ENCODE measurements around the gene UBXN1. TPM values are rescaled to one million over a fixed set of nuclear protein-coding genes. Genes with fewer than 3 reads are reported as not detected.

Gene UBXN1
- total RNA-seq, 4 donors from 2014 or later, result 162 to 185 (median 174) TPM

DNA sequence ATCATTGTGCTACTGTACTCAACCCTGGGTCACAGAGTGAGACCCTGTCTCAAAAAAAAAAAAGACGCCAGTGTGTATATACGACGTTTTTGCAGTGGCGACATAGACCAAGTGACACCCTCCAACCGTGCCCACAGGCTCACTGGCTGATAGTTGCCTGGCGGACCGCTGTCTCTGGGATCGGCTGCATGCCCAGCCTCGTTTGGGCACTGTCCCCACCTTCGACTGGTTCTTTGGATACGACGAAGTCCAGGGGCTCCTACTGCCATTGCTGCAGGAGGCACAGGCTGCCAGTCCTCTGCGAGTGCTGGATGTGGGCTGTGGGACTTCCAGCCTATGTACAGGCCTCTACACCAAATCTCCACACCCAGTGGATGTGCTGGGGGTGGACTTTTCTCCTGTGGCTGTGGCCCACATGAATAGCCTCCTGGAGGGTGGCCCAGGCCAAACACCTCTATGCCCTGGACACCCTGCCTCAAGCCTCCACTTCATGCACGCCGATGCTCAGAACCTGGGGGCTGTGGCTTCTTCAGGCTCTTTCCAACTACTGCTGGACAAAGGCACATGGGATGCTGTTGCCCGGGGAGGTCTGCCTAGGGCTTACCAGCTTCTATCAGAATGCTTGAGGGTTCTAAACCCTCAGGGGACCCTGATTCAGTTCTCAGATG lies 12.5 kb downstream of the UBXN1 start:
- H3K4me1 ChIP-seq, result peaks cover 5 to 67% (median 24%) of the 10 kb centered on the region in 3 donors

DNA sequence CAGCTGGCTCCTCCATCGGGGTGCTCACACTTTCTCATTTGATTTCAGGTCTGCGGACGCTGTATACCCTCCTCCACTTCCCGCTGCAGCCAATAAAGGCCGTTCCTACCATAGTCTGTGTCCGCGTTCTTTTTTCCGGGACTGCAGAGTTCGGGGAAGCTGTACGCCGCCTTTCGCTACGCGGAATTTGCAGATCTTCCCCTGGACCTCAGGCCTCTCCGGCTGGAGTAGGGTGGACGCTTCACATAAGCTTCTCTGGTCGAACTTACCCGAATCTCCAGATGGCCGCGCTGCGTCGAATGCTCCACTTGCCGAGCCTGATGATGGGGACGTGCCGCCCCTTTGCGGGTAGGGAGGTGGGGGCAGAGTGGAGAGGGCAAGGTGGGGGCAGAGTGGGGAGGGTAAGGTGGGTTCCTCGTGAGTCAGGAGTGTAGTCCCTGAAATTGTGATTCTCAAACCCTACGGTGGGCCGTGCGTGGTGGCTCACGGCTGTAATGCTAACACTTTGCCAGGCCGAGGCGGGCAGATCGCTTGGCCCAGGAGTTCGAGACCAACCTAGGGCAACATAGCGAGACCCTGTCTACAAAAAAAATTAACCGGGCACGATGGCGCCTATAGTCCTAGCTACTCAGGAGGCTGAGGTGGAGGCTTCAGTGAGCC lies 13.1 kb downstream of the UBXN1 start:
- peaks cover 5 to 61% (median 22%) of the 10 kb centered on the region in 3 donors for H3K4me1 ChIP-seq
- no peaks in the 10 kb centered on the region for H3K27me3 ChIP-seq
- peak overlapping the region; percentile 65 to 96 (median 94) for H3K27ac ChIP-seq
- WGBS, 2 donors (ENCODE audit: low coverage in 1 of 2), result no CpG with 5 or more reads among the region's 39 CpGs
- TF ChIP-seq POLR2AphosphoS5 (IDR thresholded peaks at IDR 0.05), result no peak
- no peak for TF ChIP-seq EP300 (IDR thresholded peaks at IDR 0.05)
- TF ChIP-seq POLR2A (IDR thresholded peaks at IDR 0.05), result no peak
- TF ChIP-seq, protein P1, sequence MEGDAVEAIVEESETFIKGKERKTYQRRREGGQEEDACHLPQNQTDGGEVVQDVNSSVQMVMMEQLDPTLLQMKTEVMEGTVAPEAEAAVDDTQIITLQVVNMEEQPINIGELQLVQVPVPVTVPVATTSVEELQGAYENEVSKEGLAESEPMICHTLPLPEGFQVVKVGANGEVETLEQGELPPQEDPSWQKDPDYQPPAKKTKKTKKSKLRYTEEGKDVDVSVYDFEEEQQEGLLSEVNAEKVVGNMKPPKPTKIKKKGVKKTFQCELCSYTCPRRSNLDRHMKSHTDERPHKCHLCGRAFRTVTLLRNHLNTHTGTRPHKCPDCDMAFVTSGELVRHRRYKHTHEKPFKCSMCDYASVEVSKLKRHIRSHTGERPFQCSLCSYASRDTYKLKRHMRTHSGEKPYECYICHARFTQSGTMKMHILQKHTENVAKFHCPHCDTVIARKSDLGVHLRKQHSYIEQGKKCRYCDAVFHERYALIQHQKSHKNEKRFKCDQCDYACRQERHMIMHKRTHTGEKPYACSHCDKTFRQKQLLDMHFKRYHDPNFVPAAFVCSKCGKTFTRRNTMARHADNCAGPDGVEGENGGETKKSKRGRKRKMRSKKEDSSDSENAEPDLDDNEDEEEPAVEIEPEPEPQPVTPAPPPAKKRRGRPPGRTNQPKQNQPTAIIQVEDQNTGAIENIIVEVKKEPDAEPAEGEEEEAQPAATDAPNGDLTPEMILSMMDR (IDR thresholded peaks at IDR 0.05), result no peak
- peak; percentile 39 for ATAC-seq
- no peaks in the 10 kb centered on the region for H3K9me3 ChIP-seq
- peak overlapping the region; percentile 71 to 87 for H3K4me3 ChIP-seq
- H3K36me3 ChIP-seq, result peaks cover 0 to 29% of the 10 kb centered on the region in 2 donors

More for the DNA sequence above, 12.5 kb downstream of the UBXN1 start:
- no peak for ATAC-seq
- Histone ChIP-seq H3K4me3 (peak overlapping the region; percentile 71 to 87), H3K27ac (peak overlapping the region; percentile 65 to 96 (median 94)), H3K27me3 (no peaks in the 10 kb centered on the region), H3K36me3 (peaks cover 0 to 28% of the 10 kb centered on the region in 2 donors), H3K9me3 (no peaks in the 10 kb centered on the region)
- WGBS, 2 donors (ENCODE audit: low coverage in 1 of 2), result 64% methylated on average over 11 of the region's 16 CpGs; no CpG with 5 or more reads in 1 of the 2 donors
- TF ChIP-seq POLR2A (IDR thresholded peaks at IDR 0.05) (no peak), EP300 (IDR thresholded peaks at IDR 0.05) (no peak), POLR2AphosphoS5 (IDR thresholded peaks at IDR 0.05) (no peak)
- TF ChIP-seq, protein P1 (IDR thresholded peaks at IDR 0.05), result no peak

DNA sequence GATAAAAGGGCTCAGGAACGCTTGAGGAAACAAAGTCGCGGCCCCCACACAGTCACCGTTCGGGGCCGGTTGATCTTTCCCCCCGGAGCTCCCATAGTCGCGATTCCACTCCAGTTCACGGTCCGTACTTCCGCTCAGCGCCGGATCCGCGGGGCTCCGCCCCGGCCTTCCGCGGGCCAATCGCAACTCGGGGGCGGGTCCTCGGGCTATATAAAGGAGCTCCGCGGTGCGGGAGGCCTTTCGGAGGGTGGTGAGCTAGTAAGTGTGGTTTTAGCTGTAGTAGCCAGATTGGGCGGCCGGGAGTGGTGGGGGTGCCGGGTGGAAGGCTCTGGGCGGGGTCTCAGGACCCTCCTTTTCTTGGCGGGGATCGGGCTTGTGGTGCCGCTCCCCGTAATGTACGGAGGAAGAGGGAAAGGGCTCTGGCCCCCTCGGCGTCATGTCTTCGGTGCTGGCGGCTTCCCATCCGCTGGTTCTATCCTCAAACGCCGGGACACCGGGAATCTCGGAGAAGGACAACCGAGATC lies 13.7 kb downstream of the UBXN1 start, which contains the start of the genes C11orf98 and CSKMT:
TSS of gene C11orf98 (minus strand) at position 136 of the 524 bp plus-strand sequence. CDS start at position 95, 41 bp downstream.
TSS of gene CSKMT (plus strand) at position 238 of the 524 bp plus-strand sequence. CDS start 568 bp downstream, outside the sequence.
- Histone ChIP-seq H3K4me3 (peak within 1 kb of the TSS; percentile 71 to 87), H3K27me3 (no peaks in the 10 kb centered on the region), H3K4me1 (peaks cover 5 to 55% (median 19%) of the 10 kb centered on the region in 3 donors), H3K27ac (peak within 1 kb of the TSS; percentile 77 to 96 (median 94)), H3K9me3 (no peaks in the 10 kb centered on the region), H3K36me3 (peaks cover 0 to 29% of the 10 kb centered on the region in 2 donors)
- TF ChIP-seq, protein P1 (IDR thresholded peaks at IDR 0.05), result no peak
- TF ChIP-seq POLR2AphosphoS5 (IDR thresholded peaks at IDR 0.05) (peak; percentile 100), POLR2A (IDR thresholded peaks at IDR 0.05) (peak; percentile 98 to 99)
- peak; percentile 98 for ATAC-seq
- 0% methylated on average over 4 of the region's 47 CpGs; no CpG with 5 or more reads in 1 of the 2 donors for WGBS, 2 donors (ENCODE audit: low coverage in 1 of 2)

DNA sequence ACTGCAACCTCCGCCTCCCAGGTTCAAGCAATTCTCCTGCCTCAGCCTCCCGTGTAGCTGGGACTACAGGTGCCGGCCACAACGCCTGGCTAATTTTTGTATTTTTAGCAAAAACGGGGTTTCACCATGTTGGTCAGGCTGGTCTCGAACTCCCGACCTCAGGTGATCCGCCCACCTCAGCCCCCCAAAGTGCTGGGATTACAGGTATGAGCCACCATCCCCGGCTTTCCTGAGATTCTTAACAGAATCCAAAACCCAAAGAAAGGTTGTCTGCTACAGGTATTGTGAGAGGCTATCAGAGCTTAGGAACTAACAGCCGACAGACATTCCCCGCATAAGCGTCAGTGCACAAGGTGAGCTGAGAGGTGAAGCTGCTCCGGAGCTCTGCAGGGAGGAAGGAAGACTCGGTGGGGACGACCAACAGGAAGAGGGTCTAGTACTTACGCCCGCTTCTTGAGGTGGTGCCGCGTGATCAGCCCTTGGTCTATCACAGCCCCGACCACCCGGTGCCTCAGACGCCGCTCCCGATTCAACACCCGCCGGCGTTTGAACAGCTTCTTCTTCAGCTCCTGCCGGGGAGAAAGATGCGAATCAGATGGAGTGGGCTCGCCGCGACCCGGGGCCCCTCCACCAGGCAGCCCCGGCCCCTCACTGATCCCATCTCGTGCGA lies 14.3 kb downstream of the UBXN1 start:
- no peaks in the 10 kb centered on the region for H3K9me3 ChIP-seq
- peak overlapping the region; percentile 77 to 96 (median 94) for H3K27ac ChIP-seq
- H3K4me1 ChIP-seq, result peaks cover 5 to 49% (median 19%) of the 10 kb centered on the region in 3 donors
- no peaks in the 10 kb centered on the region for H3K27me3 ChIP-seq
- peaks cover 0 to 29% of the 10 kb centered on the region in 2 donors for H3K36me3 ChIP-seq
- TF ChIP-seq POLR2A (IDR thresholded peaks at IDR 0.05), result no peak
- no peak for TF ChIP-seq EP300 (IDR thresholded peaks at IDR 0.05)
- TF ChIP-seq POLR2AphosphoS5 (IDR thresholded peaks at IDR 0.05), result no peak
- TF ChIP-seq, protein P1 (IDR thresholded peaks at IDR 0.05), result no peak
- peak overlapping the region; percentile 71 to 87 for H3K4me3 ChIP-seq
- WGBS, 2 donors (ENCODE audit: low coverage in 1 of 2), result 6 to 17% methylated on average over 3 to 8 of the region's 36 CpGs
- ATAC-seq, result peak; percentile 47
